Ovary (tissue), 3 donors: Measurements from ENCODE around the gene SUPT4H1.

Experiments
- EP300 ChIP-seq: sonication (generic); formaldehyde crosslinking; IDR thresholded peaks from one replicate; pipeline ENCODE4 v1.6.1; 2017; ENCODE audit warnings: antibody characterized with exemption
- POLR2A ChIP-seq: fragments of 450-650 bp; IDR thresholded peaks from one replicate; pipeline ENCODE4 v1.6.1; 2017; ENCODE audit warnings: antibody characterized with exemption, mild to moderate bottlenecking, moderate library complexity
- TF ChIP-seq, protein P1 (sequence below), 3 donors: fragments of 450-650 bp in 2 of 3; fragments of 200-600 bp in 1 of 3; IDR thresholded peaks; one replicate each; pipeline versions ENCODE4 v1.5.1 to v1.8.0; 2016 to 2022; ENCODE audit warnings: antibody characterized with exemption in 3 of 3, mild to moderate bottlenecking in 1 of 3
- donor health status: DM: no; HTN: no; CAD: no.

DNA sequence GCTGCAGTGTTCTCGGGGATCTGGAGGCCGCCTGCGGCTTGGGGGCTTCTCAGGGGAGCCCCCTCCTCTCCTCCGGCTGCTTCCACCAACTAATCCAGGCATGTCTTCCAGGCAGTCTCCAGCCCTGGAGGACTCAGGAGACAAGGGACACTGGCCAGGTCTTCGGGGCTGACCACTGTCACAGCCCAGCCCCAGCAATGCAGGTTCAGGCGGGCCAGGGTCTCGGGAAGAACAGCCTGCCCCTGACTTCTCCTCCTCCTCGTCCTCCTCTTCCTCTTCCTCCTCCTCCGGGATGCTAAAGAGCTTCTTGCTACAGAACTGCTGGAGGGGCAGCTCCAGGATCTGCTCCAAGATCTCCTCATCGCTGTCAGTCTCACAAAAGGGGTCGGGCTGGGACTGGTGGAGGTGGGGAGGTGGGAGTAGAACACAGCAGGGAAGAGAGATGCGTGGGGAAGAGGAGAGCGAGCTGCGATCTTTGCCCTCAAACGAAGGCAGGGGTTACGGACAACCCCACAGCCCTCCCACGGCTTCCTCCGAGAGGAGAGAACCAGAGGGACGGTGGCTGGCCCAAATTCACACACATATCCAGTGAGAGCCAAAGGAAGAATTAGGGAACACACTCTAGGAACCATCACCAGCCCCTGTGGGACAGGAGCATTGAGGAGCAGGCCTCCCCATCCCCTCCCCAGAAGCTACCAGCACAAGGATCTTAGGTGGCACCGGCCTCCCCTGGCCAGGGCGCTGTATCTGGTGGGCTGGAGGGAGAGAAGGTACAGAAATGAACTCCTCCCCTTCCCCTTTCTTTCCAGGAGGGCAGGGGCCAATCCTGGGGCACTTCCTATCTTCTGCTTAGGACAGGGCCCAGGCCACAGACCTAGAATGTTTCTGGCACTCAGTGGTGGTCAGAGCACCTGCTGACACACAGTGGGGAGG lies 42.8 kb downstream of the SUPT4H1 start:
- TF ChIP-seq, protein P1, sequence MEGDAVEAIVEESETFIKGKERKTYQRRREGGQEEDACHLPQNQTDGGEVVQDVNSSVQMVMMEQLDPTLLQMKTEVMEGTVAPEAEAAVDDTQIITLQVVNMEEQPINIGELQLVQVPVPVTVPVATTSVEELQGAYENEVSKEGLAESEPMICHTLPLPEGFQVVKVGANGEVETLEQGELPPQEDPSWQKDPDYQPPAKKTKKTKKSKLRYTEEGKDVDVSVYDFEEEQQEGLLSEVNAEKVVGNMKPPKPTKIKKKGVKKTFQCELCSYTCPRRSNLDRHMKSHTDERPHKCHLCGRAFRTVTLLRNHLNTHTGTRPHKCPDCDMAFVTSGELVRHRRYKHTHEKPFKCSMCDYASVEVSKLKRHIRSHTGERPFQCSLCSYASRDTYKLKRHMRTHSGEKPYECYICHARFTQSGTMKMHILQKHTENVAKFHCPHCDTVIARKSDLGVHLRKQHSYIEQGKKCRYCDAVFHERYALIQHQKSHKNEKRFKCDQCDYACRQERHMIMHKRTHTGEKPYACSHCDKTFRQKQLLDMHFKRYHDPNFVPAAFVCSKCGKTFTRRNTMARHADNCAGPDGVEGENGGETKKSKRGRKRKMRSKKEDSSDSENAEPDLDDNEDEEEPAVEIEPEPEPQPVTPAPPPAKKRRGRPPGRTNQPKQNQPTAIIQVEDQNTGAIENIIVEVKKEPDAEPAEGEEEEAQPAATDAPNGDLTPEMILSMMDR (IDR thresholded peaks at IDR 0.05) = no peak
- no peak for TF ChIP-seq EP300
- no peak for TF ChIP-seq POLR2A
